ENCODE measurements around the gene CCM2.
A peak's percentile ranks its signal among the peaks of the same experiment; 100 is the strongest.

Gene CCM2

DNA sequence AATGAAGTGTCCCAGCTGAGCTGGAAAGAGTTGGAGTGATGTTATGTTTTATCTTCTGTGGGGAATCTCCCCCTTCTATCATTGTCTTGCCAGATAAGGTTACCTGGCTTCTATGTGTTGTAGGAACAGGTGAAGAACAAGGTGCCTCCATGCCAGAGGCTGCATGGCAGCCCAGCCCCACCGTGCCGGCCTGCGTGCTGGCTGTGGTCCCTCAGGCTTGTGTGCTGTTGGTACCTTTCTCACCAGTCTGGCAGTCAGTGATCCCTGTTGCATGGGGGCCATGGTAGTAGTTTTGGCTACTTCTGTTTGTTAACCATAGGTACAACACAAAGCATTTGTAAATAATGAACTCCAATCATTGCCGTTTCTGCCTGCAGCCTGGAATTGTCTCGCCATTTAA, 37.9 kb downstream of the CCM2 start:
- no peak for DNase-seq

DNA sequence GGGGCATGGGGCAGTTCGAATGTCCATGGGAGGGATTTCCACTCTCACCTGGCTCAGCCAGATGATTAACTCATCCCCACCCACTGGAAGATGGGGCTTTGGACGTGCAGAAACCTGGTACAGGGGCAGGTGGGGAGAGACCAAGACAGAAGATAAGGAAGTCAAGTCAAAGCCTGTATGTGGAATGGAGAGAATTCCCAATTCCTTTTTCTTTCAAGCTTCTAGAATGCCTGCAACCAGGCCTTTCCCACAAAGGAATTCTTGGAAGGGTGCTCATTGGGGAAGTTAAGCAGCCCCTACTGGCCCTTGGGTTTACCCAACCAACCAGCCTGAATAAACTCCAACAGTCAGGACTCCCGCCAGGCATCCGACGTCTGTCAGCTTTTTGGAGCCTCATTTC, 39.1 kb downstream of the CCM2 start:
- no peak for DNase-seq

DNA sequence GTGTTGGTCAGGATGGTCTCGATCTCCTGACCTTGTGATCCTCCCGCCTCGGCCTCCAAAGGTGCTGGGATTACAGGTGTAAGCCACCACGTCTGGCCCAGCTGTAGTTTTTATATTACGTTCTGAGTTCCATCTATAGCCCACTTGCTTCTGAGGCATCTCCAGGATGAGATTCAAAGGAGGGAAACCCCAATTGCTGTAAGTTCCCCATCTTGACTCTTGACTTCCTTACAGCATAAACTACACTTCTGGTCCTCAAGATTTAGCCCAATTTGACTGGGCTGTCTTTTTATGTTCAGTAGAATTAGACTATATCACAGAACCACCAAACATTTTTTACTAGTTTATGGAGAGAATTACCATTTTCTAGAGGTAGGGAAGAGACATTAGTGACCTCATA, 44.3 kb downstream of the CCM2 start:
- DNase-seq: no peak

DNA sequence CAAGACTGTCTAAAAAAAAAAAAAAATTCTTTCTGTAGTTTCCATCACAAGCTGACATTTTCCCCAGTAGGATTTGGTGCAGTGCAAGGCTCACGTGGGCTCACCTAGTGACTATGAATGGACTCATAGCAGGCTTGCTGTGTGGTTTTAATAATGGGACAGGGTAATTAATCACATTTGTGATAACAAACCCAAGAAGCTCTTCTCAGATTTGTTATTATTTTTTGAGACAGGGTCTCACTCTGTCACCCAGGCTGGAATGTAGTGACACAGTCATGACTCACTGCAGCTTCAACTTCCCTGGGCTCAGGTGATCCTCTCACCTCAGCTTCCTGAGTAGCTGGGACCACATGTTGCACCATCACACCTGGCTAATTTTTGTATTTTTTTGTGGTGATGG, 48.7 kb downstream of the CCM2 start:
- no peak for DNase-seq

DNA sequence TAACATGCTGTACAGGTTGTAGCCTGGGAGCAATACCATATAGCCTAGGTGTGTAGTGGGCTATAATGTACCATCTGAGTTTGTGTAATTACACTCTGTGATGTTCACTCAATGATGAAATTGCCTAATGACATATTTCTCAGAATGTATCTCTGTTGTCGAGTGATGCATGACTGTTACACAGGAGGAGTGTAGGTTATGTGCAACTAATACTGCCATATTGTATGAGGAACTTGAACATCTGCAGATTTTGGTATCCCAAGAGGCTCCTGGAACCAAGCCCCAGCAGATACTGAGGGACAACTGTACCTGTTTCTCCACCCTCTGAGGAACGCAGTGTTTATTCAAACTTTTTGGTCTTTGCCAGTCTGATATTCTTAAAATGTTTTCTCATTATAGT, 50.2 kb downstream of the CCM2 start:
- no peak for DNase-seq

DNA sequence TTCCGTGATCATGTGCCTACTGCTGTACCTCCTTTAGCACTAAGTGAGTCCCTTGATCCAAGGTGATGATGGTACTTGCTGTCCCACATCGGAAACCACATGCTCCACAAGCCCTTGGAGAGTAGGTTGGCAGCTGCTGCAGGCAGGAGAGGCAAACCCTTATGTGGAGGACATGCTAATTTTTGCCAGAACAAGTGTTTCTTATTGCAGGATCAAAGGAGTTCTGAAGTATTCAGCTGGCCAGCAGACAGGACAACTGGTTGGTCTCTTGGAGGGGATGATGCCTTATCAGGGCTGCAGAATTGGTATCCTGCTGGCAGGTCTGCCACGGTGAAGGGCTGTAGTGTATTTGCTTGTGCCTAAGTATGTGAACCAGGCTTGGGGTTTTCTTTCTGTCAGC, 52.0 kb downstream of the CCM2 start:
- DNase-seq: no peak

DNA sequence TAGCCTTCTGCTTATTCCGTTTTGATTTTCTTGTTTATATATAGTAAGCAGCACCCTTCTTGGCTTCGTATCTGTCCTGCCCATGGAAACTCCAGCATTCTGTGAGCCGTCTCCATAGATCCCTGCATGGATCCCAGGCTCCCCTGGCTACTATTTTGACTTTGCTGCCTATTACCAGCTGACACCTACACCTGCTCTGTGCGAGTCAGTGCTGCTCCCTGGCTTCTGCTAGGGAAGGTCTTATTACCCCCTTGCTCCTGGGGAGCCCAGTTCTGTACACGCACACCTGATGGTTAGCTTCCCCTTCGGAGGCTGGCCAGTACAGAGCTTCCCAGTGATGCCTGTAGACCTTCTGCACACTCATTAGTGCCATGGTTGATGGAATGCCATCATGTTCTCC, 53.4 kb downstream of the CCM2 start:
- no peak for DNase-seq

DNA sequence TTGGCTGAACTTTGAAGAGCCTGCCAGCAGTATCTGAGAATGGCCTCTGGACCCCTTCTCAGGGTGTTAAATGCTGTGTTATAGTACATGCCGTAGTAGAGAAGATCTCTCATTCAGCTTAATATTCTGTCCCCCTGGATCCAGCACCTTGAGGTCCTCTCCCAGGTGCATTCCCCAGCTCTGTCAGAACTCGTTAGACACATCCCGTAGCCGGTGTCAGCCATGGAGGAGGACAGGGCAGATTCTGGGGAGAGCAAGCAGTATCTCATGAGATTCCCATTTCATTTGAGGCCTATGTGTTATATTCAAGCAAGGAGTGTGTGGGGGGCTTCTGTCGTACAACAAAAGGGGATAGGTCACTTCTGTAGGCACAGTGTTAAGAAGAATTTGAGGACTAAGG, 53.9 kb downstream of the CCM2 start:
- DNase-seq: no peak

DNA sequence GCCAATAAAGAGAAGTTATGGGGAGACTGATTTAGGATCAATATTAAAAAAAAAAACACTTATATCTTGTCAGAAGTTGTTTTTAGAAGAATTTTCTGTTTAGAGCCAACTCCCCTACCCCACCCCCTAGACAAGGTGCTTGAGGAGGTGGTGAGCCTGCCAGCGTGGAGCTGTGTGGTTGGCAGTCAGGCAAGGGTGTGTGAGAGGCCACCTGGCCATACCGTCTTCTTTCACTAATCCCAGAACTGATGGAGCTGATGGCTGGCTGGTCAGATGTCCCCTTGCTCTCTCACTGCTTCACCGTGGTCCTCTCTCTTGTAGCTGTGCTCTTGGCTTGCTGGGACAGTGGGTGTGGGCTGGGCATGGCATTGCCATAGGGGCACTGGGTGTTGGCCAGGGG, 54.4 kb downstream of the CCM2 start:
- no peak for DNase-seq

DNA sequence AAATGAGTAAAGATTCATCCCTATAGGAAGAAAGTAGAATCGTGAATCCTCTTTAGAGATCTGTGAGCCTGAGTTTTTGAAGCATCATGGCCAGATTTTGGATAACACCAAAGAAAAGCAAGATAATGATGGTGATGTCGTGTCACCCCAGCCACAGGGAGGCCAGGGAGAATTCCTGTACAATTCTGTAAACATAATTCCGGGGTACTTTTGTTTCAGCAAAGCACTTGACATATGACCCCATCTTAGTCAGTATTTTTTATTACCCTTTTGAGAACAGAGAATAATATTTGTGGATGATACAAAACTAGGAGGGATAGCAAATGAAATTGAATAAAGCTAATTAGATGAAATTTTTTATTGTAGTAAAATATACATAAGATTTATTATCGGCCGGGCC, 55.0 kb downstream of the CCM2 start:
- DNase-seq: no peak

DNA sequence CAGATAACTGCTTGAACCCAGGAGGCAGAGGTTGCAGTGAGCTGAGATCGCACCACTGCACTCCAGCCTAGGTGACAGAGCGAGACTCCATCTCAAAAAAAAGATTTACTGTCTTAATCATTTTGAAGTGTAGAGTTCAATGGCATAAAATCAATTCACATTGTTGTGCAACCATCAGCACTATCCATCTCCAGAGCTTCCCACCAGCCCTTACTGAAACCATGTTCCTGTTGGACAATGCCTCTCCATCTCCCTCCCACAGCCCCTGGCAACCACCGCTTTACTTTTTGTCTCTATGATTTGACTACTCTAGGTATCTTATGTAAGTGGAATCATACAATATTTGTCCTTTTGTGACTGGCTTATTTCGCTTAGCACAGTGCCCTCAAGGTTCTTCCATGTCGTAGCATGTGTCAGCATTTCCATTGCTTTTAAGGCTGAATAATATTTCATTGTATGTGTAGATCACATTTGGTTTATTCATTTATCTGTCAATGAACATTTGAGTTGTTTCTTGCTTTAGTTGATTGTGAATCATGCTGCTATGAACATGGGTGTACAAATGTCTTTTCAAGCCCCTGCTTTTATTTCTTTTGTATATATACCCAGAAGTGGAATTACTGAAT, 55.7 kb downstream of the CCM2 start:
- no peak for DNase-seq

DNA sequence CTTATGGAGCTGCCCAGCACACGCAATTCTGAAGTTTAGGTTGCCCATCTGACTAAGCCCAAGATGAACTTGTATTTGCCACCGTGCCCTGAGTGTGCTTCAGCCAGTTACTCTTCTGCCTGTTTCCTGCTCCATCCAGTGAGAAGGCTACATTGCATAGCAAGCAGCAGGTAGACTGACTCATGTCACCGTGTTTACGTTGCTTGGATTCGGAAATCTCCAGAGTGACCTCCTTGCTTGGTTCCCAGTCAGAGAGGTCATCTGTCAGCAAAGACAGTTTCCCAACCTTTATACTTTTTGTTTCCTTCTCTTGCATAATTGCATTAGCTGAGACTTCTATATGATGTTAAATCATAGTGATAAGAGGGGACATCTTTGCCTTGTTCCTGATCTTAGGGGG, 57.9 kb downstream of the CCM2 start:
- no peak for DNase-seq

DNA sequence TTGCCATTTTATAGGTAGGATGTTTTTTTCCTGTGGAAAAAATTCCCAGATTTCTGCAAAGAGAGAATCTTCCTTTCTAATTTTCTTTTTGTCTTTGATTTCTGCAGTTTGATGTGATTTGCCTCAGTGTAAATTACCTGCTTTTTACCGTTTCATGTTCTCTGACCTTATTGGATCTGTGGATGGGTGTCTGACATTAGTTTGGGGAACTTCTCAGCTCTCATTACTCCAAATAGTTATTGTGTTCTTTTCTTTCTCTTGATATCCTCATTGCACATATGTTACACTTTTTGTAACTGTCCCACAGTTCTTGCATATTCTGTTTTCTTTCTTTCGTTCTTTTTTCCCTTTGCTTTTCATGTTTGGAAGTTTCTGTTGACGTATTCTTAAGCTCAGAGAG, 60.3 kb downstream of the CCM2 start:
- DNase-seq: no peak

DNA sequence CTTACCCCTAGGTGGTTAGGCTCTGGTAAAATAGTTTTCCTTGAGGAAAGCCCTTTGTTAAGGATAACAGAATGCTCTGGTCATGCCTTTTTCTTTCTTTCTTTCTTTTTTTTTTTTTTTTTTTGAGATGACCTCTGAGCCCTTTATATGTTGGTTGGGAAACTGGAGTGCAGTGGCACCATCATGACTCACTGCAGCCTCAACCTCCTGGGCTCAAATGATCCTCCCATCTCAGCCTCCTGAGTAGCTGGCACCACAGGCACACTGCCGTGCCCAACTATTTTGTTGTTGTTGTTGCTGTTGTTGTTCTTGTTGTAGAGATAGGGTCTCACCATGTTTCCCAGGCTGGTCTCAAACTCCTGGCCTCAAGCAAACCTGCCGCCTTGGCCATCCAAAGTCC, 61.4 kb downstream of the CCM2 start:
- no peak for DNase-seq

DNA sequence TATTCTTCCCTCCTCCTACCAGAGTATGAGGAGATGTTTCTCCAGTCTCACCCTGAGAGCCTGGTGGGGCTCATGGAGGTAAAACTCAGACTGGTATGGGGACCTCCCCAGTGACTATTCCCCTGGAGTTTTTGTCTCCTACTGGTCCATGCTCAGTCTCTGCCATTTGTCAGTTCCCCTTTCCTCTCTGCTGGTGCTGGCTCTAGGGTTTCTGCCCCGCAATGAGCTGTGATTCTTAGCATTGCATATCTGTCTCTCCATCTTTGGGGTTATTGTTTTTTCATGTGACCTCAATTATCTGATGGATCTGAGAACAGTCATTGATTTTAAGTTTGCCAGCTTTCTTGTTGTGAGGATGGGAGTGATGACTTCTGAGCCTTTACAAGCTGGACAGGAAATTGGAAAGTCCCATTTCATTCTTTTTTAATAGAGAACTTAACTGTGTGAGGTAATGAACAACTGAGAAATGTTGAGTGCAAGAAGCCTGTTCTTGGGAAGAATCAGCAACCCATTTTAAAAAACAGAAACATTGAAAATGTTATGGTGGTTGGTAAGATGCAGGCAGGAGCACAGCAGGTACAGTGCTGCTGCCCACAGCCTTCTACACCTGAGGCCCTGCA, 61.9 kb downstream of the CCM2 start:
- DNase-seq: peak; percentile 11

DNA sequence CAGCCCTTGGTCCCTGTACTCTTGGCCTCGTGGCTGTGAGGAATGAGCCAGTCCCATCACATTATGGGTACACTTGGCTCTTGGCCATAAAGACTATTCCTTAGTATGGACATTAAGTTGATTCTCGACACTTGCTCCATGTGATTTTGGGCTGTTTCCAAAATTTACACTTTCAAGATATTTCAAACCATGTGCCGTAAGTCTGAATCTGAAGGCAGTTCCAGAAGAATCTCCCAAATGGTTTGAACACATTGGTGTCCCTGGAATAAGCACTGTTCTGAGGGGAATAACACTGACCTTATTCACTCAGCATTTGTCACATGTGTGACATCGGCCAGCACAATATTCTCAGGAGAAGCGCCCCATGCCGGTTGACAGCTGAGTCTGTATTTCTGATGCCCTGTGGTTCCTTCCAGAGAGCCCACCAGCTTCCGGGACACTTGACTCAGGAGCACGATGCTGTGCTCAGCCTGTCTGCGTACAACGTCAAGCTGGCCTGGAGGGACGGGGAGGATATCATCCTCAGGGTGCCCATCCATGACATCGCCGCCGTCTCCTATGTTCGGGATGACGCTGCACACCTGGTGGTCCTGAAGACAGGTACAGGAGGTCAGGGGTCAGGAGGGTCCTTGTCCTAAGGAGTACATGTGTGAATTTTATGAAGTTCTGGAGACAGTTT, 64.2 kb downstream of the CCM2 start:
- no peak for DNase-seq

DNA sequence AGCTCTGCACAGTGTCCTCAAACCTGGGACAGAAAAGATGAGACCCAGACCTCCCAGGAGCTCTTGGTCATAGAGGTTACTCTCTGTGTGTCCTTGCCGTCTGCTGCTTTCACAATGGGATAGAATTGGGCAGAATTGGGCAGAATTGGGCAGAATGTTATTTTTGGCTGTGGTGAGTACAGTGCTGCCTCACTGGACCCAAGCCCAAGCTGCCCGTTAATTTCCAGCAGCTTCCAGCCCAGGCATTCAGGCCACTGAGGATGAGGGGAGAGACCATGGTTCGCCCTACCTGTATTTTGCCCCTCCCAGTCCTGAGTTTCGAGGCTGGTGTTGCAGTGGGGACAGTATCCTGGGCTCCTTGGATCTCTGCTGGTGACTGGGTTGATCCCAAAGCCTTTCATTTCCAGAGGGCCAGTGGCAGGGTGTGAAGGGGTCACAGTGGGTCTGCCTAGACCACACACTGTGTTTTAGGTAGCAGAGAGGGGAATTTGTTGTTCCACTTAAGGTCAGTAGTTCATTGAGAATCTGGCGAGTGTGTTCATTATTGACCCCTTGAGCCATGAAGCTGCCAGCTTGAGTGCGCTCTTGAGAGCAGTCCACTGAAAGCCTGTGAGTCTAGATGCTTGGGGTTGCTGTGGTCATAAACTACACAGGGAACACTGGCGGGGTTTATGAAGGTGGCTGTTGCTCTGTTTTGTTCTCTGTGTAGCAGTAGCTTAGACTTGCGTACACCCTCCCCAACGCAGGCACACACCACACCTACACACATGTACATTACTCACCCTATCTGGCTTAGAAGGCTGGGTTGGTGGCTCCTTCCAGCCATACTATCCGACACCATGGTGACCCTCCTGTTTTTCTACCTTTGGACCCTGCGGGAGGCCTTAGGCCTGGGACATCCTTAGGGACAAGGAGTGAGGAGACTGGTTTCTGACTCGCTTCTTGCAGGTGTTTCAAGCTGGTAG, 65.3 kb downstream of the CCM2 start:
- DNase-seq: no peak

DNA sequence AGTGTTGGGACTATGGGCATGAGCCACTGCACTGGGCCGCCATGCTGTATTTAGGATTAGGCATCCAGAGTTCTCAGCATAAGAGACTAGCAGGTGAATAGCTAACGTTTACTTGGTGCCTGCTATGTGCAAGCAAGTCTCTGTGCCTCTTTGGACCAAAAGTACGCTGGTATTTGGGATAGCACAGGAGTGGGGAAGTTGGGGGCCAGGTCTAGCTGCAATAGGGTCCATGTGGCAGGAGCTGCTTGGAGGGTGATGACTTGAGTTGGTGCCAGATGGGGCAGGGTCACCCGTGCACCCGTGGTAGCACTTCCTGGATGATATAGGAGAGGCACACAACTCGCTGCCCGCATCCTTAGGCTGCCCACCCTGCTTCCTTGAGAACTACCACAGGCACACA, 66.4 kb downstream of the CCM2 start:
- DNase-seq: no peak

DNA sequence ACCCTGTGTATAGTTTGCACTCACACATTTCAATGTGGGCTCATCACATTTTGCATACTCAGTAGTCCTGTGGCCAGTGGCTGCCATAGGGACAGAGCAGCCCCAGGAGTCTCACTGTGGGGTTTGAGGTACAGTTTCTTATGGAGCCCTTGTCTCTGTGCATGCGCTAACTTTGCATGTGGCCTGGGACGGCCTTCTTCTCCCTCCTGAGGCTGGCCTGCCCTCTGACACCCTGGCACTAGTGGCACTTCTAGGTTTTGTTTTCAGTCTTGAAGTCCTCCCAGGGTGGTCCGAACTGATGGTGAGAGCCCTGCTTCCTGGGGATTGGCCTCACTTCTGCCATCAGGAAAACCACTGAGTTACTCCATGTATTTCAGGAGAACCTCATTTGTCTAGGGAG, 67.6 kb downstream of the CCM2 start:
- no peak for DNase-seq

DNA sequence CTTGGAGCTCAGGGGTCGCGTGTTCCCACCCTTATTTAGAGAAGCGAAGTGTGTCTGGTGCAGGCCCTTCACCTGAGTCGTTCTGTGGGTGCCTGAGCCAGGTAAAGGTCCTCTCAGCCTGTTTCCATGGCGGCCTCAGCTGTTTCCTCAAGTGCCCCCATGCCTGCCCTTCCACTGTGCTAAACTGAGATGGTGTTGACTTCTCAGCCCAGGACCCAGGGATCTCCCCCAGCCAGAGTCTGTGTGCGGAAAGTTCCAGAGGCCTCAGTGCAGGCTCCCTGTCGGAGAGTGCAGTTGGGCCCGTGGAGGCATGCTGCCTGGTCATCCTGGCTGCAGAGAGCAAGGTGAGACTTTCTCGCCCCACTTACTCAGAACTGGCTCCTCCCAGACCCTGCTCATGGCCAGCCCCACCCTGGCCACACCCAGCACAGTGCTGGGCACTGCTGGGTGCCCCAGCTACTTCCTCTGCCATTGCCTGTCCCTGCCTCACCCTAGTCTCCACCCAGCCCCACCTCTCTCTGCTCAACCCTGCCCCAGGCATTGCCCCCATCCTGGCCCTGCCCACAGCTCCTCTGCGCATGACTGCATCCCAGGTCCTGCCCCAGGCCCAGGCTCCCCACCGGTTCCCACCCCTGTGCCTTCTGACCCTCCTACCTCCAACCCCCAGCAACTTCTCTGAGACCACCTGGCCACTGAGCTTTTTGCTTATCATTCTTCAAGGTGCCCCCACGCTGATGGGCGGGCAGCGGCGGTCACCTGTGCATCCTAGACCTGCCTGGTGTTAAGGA, 68.4 kb downstream of the CCM2 start:
- no peak for DNase-seq

DNA sequence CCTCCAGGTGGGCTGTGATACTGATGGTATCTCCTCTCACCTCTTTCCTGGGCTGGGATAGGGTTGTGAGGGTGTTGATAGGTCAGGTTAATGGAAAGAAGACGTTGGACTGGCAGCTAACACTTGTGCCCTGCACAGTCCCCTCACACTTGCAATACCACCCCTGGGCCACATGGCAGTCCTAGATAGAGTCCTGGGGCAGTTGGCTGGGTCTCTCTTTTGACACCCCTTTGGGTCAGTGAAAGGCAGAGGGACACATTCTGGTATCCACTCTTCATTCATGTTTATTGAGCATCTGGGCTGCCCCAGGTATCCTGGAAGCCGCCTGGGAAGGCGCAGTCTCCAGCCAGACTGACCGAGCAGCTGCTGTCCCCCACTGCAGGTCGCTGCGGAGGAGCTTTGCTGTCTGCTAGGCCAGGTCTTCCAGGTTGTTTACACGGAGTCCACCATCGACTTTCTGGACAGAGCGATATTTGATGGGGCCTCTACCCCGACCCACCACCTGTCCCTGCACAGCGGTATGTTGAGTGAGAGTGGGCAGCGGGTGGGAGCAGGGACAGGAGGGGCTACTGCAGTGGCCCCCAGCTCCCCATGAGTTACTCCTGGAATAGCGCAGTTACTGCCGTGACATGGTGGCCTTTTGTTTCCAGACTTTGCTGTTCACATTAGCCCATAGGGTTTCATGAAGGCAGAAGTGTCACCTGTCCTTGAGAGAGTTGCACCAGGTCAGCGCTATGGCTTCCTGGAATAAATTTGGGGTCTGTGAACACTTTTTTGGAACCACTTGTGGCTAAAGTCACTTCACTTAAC, 69.6 kb downstream of the CCM2 start:
- DNase-seq: no peak

DNA sequence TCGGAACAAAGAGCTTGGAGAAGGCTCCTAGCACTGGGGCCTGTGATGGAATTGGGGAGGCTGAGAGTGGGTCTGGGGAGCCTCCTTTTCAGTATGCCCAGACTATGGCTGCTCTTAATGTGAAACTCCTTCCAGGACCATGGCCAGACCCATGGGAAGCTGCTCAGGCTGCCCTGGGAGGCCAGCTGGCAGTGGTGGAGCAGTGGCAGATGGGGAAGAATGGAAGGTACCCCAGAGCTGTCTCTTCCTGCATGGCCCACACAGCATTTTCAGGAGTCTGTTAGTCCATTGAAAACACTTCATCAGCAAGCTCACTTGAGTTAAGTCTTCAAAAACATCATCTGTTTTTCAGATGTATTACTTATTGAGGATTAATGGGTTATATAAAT, 70.2 kb downstream of the CCM2 start:
- DNase-seq: no peak

All from activated CD4-positive, alpha-beta T cell treated with anti-CD3 and anti-CD28 coated beads, Interleukin-10, Interleukin-2, amounts not matched to agents 100 ng/mL and 50 ng/mL, durations not matched to agents 16 hours and 8 hours (primary cell).